GM23248 (cell line): Measurements from ENCODE around the gene CIAO3. TPM values are rescaled to one million over a fixed set of nuclear protein-coding genes. Genes with fewer than 3 reads are reported as not detected.

ENCODE experiments used
- DNase-seq: peaks from one replicate; pipeline ENCODE4 v3.0.0-alpha.2; 2015
- H2AFZ ChIP-seq: fragments of 200-600 bp; sonication (generic); 2 replicates; pipeline ENCODE4 v1.6.1; 2016; ENCODE audit warnings: antibody characterized with exemption
- H3F3A ChIP-seq: fragments of 200-600 bp; sonication (generic); 2 replicates; pipeline ENCODE4 v1.6.1; 2016; ENCODE audit warnings: mild to moderate bottlenecking, antibody characterized with exemption, mixed run types; ENCODE audit not compliant: insufficient read depth
- H3K27ac ChIP-seq: fragments of 200-600 bp; sonication (generic); 2 replicates; pipeline ENCODE4 v1.5.1; 2016; ENCODE audit warnings: mild to moderate bottlenecking
- H3K27me3 ChIP-seq: fragments of 200-600 bp; sonication (generic); replicated peaks from 2 replicates; pipeline ENCODE4 v1.6.1; 2016; ENCODE audit warnings: mild to moderate bottlenecking; ENCODE audit not compliant: insufficient read depth
- H3K36me3 ChIP-seq: fragments of 200-600 bp; sonication (generic); 2 replicates; pipeline ENCODE4 v1.6.1; 2016; ENCODE audit warnings: low read depth, mild to moderate bottlenecking
- H3K4me1 ChIP-seq: fragments of 200-600 bp; sonication (generic); 2 replicates; pipeline ENCODE4 v1.6.1; 2016; ENCODE audit warnings: mild to moderate bottlenecking; ENCODE audit not compliant: insufficient read depth
- H3K4me2 ChIP-seq: fragments of 200-600 bp; sonication (generic); one replicate; pipeline ENCODE4 v1.6.1; 2016; ENCODE audit warnings: mild to moderate bottlenecking; ENCODE audit not compliant: unreplicated experiment
- H3K4me3 ChIP-seq: fragments of 200-600 bp; sonication (generic); 2 replicates; pipeline ENCODE4 v1.5.1; 2016; ENCODE audit warnings: mild to moderate bottlenecking
- H3K79me2 ChIP-seq: fragments of 200-600 bp; sonication (generic); 2 replicates; pipeline ENCODE4 v1.6.1; 2016; ENCODE audit warnings: mild to moderate bottlenecking; ENCODE audit not compliant: insufficient read depth
- H3K9ac ChIP-seq: fragments of 200-600 bp; sonication (generic); 2 replicates; pipeline ENCODE4 v1.6.1; 2016; ENCODE audit warnings: mild to moderate bottlenecking
- H3K9me2 ChIP-seq: fragments of 200-600 bp; sonication (generic); 2 replicates; pipeline ENCODE4 v1.6.1; 2016; ENCODE audit warnings: mixed run types, mild to moderate bottlenecking, moderate library complexity; ENCODE audit not compliant: insufficient read depth
- H3K9me3 ChIP-seq: fragments of 200-600 bp; sonication (generic); one replicate; pipeline ENCODE4 v1.6.1; 2017; ENCODE audit warnings: low read depth
- H4K20me1 ChIP-seq: fragments of 200-600 bp; sonication (generic); 2 replicates; pipeline ENCODE4 v1.6.0; 2016; ENCODE audit not compliant: insufficient read depth
- EZH2 ChIP-seq: fragments of 200-600 bp; sonication (generic); IDR thresholded peaks from 2 replicates; pipeline ENCODE4 v1.6.1; 2018; ENCODE audit warnings: antibody characterized with exemption, mild to moderate bottlenecking; ENCODE audit not compliant: insufficient read depth, poor library complexity, severe bottlenecking
- EZH2phosphoT487 ChIP-seq: fragments of 200-600 bp; sonication (generic); IDR thresholded peaks from 2 replicates; pipeline ENCODE4 v1.6.1; 2018; ENCODE audit warnings: antibody characterized with exemption, moderate library complexity, mild to moderate bottlenecking, low read depth; ENCODE audit not compliant: insufficient read depth
- WGBS, 2 experiments: methylation state at CpG; one replicate each; pipeline ENCODE4 v1.1.6; 2015 to 2017; ENCODE audit warnings: low lambda C conversion rate in 2 of 2, low coverage in 1 of 2; ENCODE audit errors: missing lambda C conversion rate in 2 of 2; 5-methylcytosine and 5-hydroxymethylcytosine counted together
- in situ Hi-C: fragments of 300-500 bp; cut with MboI; formaldehyde crosslinking; loops from 2 replicates; pipeline ENCODE4 v1.15.0; 2020
- polyA plus RNA-seq: library from polyadenylated mRNA; unstranded; fragments of >200 nt; fragmentation: Nextera tagmentation; extraction: Ambion mirVana; gene quantifications from 2 replicates; pipeline ENCODE4 v1.2.1, GENCODE V29; 2016
- total RNA-seq: library from RNA; depleted of rRNA; stranded (reverse); fragments of >200 nt; shearing (Covaris generic); gene quantifications from 2 replicates; pipeline ENCODE4 v1.2.3, GENCODE V29; 2014

Gene CIAO3
- total and polyA plus RNA-seq, 2 experiments from 2014 or later: 24.5 to 37.5 TPM

- Histone ChIP-seq H3F3A (no peaks in the 10 kb centered on the region), H3K4me2 (no peak overlapping the region), H3K27me3 (no peaks in the 10 kb centered on the region), H3K9me3 (no peaks in the 10 kb centered on the region), H3K9me2 (no peaks in the 10 kb centered on the region), H3K9ac (no peak overlapping the region), H3K36me3 (no peaks in the 10 kb centered on the region), H3K27ac (no peak overlapping the region), H3K4me3 (no peak overlapping the region), H3K4me1 (no peaks in the 10 kb centered on the region; the same call in 1 of the 2 replicates), H3K79me2 (no peaks in the 10 kb centered on the region), H4K20me1 (no peaks in the 10 kb centered on the region), H2AFZ (no peak overlapping the region)
- no peak for DNase-seq
- TF ChIP-seq EZH2phosphoT487 (no peak), EZH2 (no peak)
- WGBS, 2 experiments: 68 to 70% methylated on average over 16 of the region's 16 CpGs
- in situ Hi-C loops: no loop called here
Observed at GRCh38 chr16:780296-780695, 39.5 kb upstream of the CIAO3 start.

GRCh38 chr16:779561-779960, 38.8 kb upstream of the CIAO3 start:
- Histone ChIP-seq H3K27me3 (no peaks in the 10 kb centered on the region), H3K9me3 (no peaks in the 10 kb centered on the region), H3K4me2 (no peak overlapping the region), H3F3A (no peaks in the 10 kb centered on the region), H4K20me1 (no peaks in the 10 kb centered on the region), H3K4me1 (no peaks in the 10 kb centered on the region; the same call in 1 of the 2 replicates), H3K27ac (no peak overlapping the region), H3K9me2 (no peaks in the 10 kb centered on the region), H3K9ac (no peak overlapping the region), H3K36me3 (no peaks in the 10 kb centered on the region), H2AFZ (no peak overlapping the region), H3K79me2 (no peaks in the 10 kb centered on the region), H3K4me3 (no peak overlapping the region)
- 64 to 66% methylated on average over 8 to 12 of the region's 13 CpGs for WGBS, 2 experiments
- TF ChIP-seq EZH2phosphoT487 (no peak), EZH2 (no peak)
- no peak for DNase-seq
- in situ Hi-C loops: no loop called here

- TF ChIP-seq EZH2phosphoT487 (no peak), EZH2 (no peak)
Observed at GRCh38 chr16:778909-779527, 38.2 kb upstream of the CIAO3 start.

GRCh38 chr16:778447-778846, 37.6 kb upstream of the CIAO3 start:
- no peak overlapping the region for H3K4me3 ChIP-seq
- no peaks in the 10 kb centered on the region; the same call in 1 of the 2 replicates for H3K4me1 ChIP-seq
- 52 to 58% methylated on average over 11 of the region's 11 CpGs for WGBS, 2 experiments
- no peak overlapping the region for H3K9ac ChIP-seq
- H3K36me3 ChIP-seq: no peaks in the 10 kb centered on the region
- no peaks in the 10 kb centered on the region for H4K20me1 ChIP-seq
- no peak overlapping the region for H3K4me2 ChIP-seq
- no peaks in the 10 kb centered on the region for H3K9me3 ChIP-seq
- no peaks in the 10 kb centered on the region for H3K79me2 ChIP-seq
- no peaks in the 10 kb centered on the region for H3F3A ChIP-seq
- H3K9me2 ChIP-seq: no peaks in the 10 kb centered on the region
- H3K27ac ChIP-seq: no peak overlapping the region
- no peak for TF ChIP-seq EZH2
- no peak for TF ChIP-seq EZH2phosphoT487
- no peak overlapping the region for H2AFZ ChIP-seq
- H3K27me3 ChIP-seq: no peaks in the 10 kb centered on the region
- DNase-seq: no peak
- in situ Hi-C loops: no loop called here

More at GRCh38 chr16:778909-779527, 38.2 kb upstream of the CIAO3 start:
- no peaks in the 10 kb centered on the region for H3K9me3 ChIP-seq
- H3K4me2 ChIP-seq: no peak overlapping the region
- H3K4me3 ChIP-seq: no peak overlapping the region
- no peak overlapping the region for H2AFZ ChIP-seq
- no peak overlapping the region for H3K27ac ChIP-seq
- no peak overlapping the region for H3K9ac ChIP-seq
- H3K9me2 ChIP-seq: no peaks in the 10 kb centered on the region
- H3K4me1 ChIP-seq: no peaks in the 10 kb centered on the region; the same call in 1 of the 2 replicates
- H3K36me3 ChIP-seq: no peaks in the 10 kb centered on the region
- DNase-seq: no peak
- in situ Hi-C loops: no loop called here
- H3K27me3 ChIP-seq: no peaks in the 10 kb centered on the region
- no peaks in the 10 kb centered on the region for H4K20me1 ChIP-seq
- H3K79me2 ChIP-seq: no peaks in the 10 kb centered on the region
- WGBS, 2 experiments: 93 to 94% methylated on average over 5 to 6 of the region's 6 CpGs
- H3F3A ChIP-seq: no peaks in the 10 kb centered on the region
